Muscle of leg (tissue), 11 donors: ENCODE results near the gene SLC12A5. TPM values are rescaled to one million over a fixed set of nuclear protein-coding genes. Genes with fewer than 3 reads are reported as not detected.

Experiments used
- DNase-seq: peaks from one replicate; pipeline ENCODE4 v3.0.0; 2013
- H3K27ac ChIP-seq: one replicate; pipeline ENCODE4 v1.5.1; 2013; ENCODE audit warnings: mild to moderate bottlenecking, low read length, control low read depth
- H3K27me3 ChIP-seq: one replicate; pipeline ENCODE4 v1.6.1; 2013; ENCODE audit warnings: low read length; ENCODE audit not compliant: control insufficient read depth, insufficient read depth
- H3K36me3 ChIP-seq: one replicate; pipeline ENCODE4 v1.6.1; 2013; ENCODE audit warnings: low read length; ENCODE audit not compliant: control insufficient read depth, insufficient read depth
- H3K4me1 ChIP-seq: one replicate; pipeline ENCODE4 v1.6.1; 2013; ENCODE audit warnings: low read length; ENCODE audit not compliant: control insufficient read depth, insufficient read depth
- H3K4me3 ChIP-seq: one replicate; pipeline ENCODE4 v1.5.1; 2013; ENCODE audit warnings: low read length, control low read depth
- H3K9me3 ChIP-seq: replicated peaks from 2 replicates; pipeline ENCODE4 v1.6.1; 2013; ENCODE audit warnings: low read depth, low read length; ENCODE audit not compliant: control insufficient read depth
- WGBS: methylation state at CpG from one replicate; pipeline ENCODE4 v1.1.5; 2013; ENCODE audit warnings: missing lambda C conversion rate; ENCODE audit not compliant: insufficient coverage; 5-methylcytosine and 5-hydroxymethylcytosine counted together
- polyA plus RNA-seq, 8 donors: library from polyadenylated mRNA; unstranded; fragments of 120-200 nt; gene quantifications; one replicate each; pipeline versions ENCODE4 v1.2.1 to v1.2.3, GENCODE V29; 2013; ENCODE audit warnings: inconsistent platforms in 1 of 8, low replicate concordance in 1 of 8; ENCODE audit not compliant: insufficient read length in 8 of 8, insufficient read depth in 1 of 8
- total RNA-seq: library from RNA; stranded (reverse); fragments of 120-200 nt; gene quantifications from one replicate; pipeline ENCODE4 v1.2.4, GENCODE V29; 2013

Gene SLC12A5
- total and polyA plus RNA-seq, 9 donors, result 0.13 to 2.3 (median 1.3) TPM

DNA sequence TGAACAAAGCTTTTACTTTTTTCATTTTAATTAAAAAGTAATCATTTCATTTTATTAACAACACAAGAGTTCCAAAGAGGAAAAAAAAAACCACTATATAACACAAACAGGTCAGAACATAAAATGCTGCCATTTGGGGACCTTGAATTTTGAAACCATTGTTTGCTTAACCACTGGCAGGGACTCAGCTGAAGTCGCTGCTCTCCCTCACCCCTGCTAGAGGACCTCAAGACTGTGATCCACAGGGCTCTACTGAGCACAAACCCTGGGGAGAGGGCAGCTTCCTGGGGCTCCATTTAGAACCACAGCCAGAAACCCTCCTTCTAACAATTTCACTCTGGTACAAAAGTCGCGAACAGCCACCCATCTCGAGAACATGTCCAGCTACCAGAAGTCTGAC lies 32.0 kb downstream of the SLC12A5 start:
- DNase-seq, result no peak
- no peak overlapping the region for H3K4me3 ChIP-seq
- WGBS, result 89% methylated on average over 3 of the region's 4 CpGs
- H3K27ac ChIP-seq, result peak overlapping the region; percentile 54
- no peaks in the 10 kb centered on the region for H3K9me3 ChIP-seq
- H3K36me3 ChIP-seq, result peaks cover 57% of the 10 kb centered on the region
- H3K4me1 ChIP-seq, result peaks cover 28% of the 10 kb centered on the region
- peaks cover 30% of the 10 kb centered on the region for H3K27me3 ChIP-seq

DNA sequence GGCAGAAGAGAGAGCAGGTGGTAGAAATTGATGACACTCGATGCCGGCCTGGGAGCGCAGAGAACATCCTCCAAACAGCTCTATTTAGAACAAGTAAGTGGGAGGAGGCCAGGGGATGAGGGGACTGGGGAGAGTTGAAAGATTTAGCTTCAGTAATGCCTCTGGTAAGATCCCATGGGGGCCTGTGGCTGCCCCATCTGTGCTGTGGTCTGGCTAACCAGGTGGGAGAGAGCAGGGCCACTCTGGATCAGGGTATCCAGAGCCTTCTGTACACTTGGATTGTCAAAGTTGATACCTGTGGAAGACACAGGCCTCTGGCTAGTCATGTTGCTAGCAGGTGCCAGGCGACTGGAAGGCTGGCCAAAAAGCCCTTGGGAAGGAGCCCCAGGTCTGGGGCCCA lies 33.1 kb downstream of the SLC12A5 start:
- Histone ChIP-seq H3K27me3 (peaks cover 22% of the 10 kb centered on the region), H3K27ac (no peak overlapping the region), H3K4me3 (no peak overlapping the region), H3K9me3 (no peaks in the 10 kb centered on the region), H3K36me3 (peaks cover 69% of the 10 kb centered on the region), H3K4me1 (peaks cover 25% of the 10 kb centered on the region)
- no peak for DNase-seq
- WGBS, result 100% methylated on average over 1 of the region's 4 CpGs

DNA sequence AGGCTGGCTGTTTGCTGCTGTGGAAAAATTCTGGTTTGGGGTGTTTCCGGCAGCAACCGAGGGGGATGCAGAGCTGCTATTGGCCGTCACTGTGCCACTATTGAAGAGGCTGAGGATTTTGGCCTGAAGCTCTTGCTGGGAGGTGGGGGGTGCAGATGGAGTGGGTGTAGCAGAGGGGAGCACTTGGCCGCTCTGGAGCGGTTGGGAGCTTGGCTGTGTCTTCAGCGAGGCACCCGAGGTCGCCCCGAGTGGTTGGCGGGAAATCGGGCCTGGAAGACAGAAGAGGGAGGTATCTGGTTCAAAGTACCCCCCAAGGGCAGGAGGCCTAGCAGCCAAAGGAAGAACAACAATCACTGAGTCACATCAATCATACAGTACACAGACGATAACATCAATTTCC lies 33.6 kb downstream of the SLC12A5 start:
- Histone ChIP-seq H3K27me3 (peaks cover 18% of the 10 kb centered on the region), H3K4me1 (peaks cover 21% of the 10 kb centered on the region), H3K36me3 (peaks cover 70% of the 10 kb centered on the region), H3K9me3 (no peaks in the 10 kb centered on the region), H3K27ac (no peak overlapping the region), H3K4me3 (no peak overlapping the region)
- 88% methylated on average over 6 of the region's 12 CpGs for WGBS
- no peak for DNase-seq

DNA sequence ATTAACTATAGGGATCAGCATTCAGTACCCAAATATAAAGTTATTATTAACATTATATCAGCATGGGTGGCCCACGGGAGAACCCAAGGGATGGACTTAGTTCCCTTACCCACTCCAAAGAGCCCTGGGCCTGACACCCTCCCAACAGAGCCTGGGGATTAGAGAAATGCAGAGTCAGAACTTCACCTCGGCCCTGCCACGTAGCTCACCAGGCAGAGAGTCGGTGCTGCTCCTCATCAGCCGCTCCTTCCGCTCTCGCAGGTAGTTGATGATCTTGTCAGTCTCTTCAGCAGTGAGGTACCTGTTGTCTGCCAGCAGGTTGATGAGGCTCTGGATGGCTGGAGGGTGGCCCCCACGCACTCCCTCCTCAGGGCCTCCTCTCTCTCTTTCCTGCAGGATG lies 34.1 kb downstream of the SLC12A5 start:
- Histone ChIP-seq H3K27ac (no peak overlapping the region), H3K4me1 (peaks cover 17% of the 10 kb centered on the region), H3K9me3 (no peaks in the 10 kb centered on the region), H3K27me3 (peaks cover 12% of the 10 kb centered on the region), H3K36me3 (peaks cover 75% of the 10 kb centered on the region), H3K4me3 (no peak overlapping the region)
- 88% methylated on average over 5 of the region's 8 CpGs for WGBS
- no peak for DNase-seq

DNA sequence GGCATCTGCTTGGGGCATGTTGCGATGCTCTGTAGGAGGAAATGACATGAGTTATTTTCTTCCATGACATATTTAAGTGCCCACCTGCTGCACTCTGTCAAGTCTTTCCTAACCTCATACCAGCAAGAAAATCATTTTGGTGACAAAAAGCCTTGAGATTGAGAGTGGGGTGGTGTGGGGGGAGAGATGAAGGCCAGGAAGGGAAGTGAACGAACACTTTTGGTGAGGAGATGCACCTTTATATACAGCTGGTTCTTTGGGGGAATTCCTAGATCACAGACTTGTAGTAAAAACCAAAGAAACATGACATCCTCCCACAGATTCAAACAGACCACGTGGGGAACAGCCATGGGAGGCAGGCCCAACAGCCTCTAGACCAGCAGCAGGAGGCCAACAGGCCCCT lies 34.6 kb downstream of the SLC12A5 start:
- WGBS, result no CpG with 5 or more reads among the region's 3 CpGs
- Histone ChIP-seq H3K4me1 (peaks cover 12% of the 10 kb centered on the region), H3K27me3 (peaks cover 7% of the 10 kb centered on the region), H3K4me3 (no peak overlapping the region), H3K27ac (no peak overlapping the region), H3K36me3 (peaks cover 80% of the 10 kb centered on the region), H3K9me3 (no peaks in the 10 kb centered on the region)
- DNase-seq, result no peak

DNA sequence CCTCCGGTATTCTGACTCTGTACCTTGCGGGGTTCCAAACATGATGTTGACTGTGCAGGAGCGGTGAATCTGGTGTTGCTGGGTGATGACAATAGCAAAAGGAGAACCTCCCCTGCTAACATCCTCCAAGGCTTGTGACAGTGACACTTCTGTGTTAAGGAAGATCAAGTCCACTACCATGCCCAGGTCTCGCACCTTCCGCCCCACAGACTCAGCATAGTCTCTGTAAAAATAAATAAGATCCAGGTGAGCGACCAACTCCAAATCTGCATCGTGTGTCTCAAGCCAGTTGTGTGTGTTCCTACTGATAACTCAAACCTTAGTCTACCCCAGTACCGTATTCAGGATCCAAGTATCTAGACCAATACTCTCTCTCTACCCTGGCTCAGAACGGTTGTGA lies 36.0 kb downstream of the SLC12A5 start:
- DNase-seq, result no peak
- no peaks in the 10 kb centered on the region for H3K9me3 ChIP-seq
- H3K4me3 ChIP-seq, result no peak overlapping the region
- H3K36me3 ChIP-seq, result peaks cover 81% of the 10 kb centered on the region
- H3K4me1 ChIP-seq, result peaks cover 5% of the 10 kb centered on the region
- H3K27ac ChIP-seq, result no peak overlapping the region
- WGBS, result 81% methylated on average over 6 of the region's 9 CpGs
- no peaks in the 10 kb centered on the region for H3K27me3 ChIP-seq

DNA sequence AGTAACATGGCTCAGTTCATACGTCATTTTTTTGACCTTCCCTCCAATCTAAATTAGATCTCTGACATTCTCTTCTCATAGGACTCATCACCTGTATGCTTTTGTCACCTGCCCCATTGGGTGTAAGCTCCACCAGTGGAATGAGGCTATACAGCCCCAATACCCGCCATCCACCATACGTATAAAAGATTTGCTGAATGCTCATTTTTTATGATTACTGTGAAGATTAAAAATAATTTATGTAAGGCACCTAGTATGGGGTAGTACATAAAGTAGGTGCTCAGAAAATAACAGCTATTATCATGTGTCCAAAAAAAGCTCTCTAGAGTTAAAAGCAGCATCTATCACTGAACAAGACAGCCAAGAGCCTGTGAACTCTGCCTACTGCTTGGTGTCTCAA lies 36.7 kb downstream of the SLC12A5 start:
- no peak for DNase-seq
- Histone ChIP-seq H3K27ac (no peak overlapping the region), H3K4me3 (no peak overlapping the region), H3K36me3 (peaks cover 84% of the 10 kb centered on the region), H3K27me3 (no peaks in the 10 kb centered on the region), H3K4me1 (peaks cover 5% of the 10 kb centered on the region), H3K9me3 (no peaks in the 10 kb centered on the region)
- 78% methylated on average over 1 of the region's 3 CpGs for WGBS

DNA sequence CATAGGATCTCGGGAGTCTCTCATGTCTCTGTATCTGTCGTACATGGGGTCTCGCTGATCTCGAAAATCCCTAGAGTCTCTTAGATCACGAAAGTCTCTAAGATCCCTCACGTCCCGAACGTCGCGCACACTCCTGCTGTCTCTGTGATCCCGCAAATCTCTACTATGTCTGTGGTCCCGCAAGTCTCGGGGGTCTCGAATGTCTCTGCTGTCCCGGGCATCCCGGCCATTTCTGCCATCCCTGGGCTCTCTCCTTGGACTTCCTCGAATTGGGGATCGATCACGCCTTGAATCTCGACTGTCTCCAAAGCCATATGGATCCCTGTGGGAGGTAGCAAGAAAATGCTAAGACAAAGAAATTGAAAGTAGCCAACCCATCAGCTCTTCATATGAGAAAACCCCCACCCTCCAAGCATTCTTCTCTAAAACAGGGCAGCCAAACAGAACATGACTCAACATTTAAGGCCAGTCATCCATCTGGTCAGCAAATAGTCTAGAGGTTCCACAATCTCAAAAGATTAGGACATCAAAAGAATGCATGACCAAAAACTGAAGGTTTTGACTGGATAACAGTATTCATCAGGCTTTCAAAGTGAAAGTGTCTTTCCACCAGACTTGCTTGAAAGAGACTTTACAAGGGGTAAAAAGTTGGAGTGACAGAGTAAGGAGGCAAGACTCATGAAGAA lies 41.3 kb downstream of the SLC12A5 start:
- no peaks in the 10 kb centered on the region for H3K4me1 ChIP-seq
- H3K36me3 ChIP-seq, result peaks cover 53% of the 10 kb centered on the region
- H3K9me3 ChIP-seq, result no peaks in the 10 kb centered on the region
- DNase-seq, result no peak
- no peaks in the 10 kb centered on the region for H3K27me3 ChIP-seq
- H3K4me3 ChIP-seq, result no peak overlapping the region
- no peak overlapping the region for H3K27ac ChIP-seq
- 93% methylated on average over 16 of the region's 20 CpGs for WGBS

DNA sequence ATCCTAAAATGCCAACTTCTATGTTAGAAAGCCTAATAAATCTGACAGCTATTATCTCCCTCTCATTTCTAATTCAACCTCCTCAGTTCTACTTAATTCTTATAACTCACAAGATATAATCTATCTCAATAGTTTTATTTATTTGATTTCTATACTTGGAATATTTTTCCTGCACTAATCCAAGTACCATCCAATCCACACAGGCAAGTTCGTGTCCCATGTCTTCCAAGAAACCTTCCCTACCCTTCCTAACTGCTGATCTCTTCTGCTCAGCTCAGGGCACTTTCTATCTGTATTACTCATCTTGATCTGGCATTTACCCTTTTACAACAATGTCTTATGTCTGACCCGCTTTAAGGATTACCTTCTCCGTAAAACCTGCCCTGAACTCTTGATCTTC lies 42.6 kb downstream of the SLC12A5 start:
- DNase-seq, result no peak
- H3K4me3 ChIP-seq, result no peak overlapping the region
- H3K27ac ChIP-seq, result no peak overlapping the region
- H3K36me3 ChIP-seq, result peaks cover 45% of the 10 kb centered on the region
- no peaks in the 10 kb centered on the region for H3K27me3 ChIP-seq
- no peaks in the 10 kb centered on the region for H3K4me1 ChIP-seq
- no peaks in the 10 kb centered on the region for H3K9me3 ChIP-seq
- WGBS, result 80% methylated on average over 3 of the region's 3 CpGs

DNA sequence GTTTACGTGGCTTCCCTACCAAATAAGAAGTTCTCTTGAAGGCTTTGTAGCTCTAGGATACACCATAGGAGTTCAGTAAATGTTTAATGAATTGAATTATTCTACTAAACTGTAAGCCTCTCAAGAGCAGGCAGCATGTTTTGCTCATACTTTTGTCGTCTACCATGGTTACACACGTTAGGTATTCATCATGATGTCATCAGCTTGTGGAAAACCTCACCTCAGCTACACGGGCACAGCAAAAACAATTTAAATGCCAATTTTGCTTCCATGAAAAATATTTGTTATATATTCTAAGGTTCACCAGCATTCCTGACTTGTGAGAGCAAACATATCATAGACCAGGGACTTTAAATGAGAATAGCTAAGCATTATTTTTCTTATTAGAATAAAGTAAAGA lies 44.0 kb downstream of the SLC12A5 start:
- no peaks in the 10 kb centered on the region for H3K27me3 ChIP-seq
- H3K27ac ChIP-seq, result no peak overlapping the region
- no peaks in the 10 kb centered on the region for H3K4me1 ChIP-seq
- H3K36me3 ChIP-seq, result peaks cover 41% of the 10 kb centered on the region
- no peak for DNase-seq
- WGBS, result no CpG with 5 or more reads among the region's 4 CpGs
- no peak overlapping the region for H3K4me3 ChIP-seq
- no peaks in the 10 kb centered on the region for H3K9me3 ChIP-seq

DNA sequence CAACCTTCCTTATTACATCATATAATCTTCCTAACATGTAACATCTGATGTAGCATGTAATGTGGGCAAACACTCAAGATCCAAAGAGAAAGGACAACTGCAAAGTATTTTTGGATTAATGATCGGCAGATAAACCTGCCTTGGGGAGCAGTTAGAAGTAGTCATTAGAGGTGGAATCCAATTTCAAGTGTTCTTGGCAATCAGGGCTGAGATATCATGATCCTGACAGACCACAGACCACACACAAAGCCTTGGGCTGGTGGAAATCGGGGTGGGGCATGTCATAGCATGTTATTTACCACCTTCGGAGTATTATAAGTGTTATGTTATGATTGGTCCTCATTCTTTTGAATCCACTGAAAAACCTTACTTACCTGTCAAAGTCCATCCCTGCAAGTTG lies 44.4 kb downstream of the SLC12A5 start:
- peaks cover 40% of the 10 kb centered on the region for H3K36me3 ChIP-seq
- WGBS, result 20% methylated on average over 1 of the region's 3 CpGs
- no peaks in the 10 kb centered on the region for H3K27me3 ChIP-seq
- H3K27ac ChIP-seq, result no peak overlapping the region
- no peak overlapping the region for H3K4me3 ChIP-seq
- no peaks in the 10 kb centered on the region for H3K9me3 ChIP-seq
- no peaks in the 10 kb centered on the region for H3K4me1 ChIP-seq
- DNase-seq, result peak; percentile 12
